Measurements from ENCODE around the gene ZNHIT2. TPM values are rescaled to one million over a fixed set of nuclear protein-coding genes. Genes with fewer than 3 reads are reported as not detected.

The ZNHIT2 gene
- total RNA-seq, 1 experiment from 2014 or later, result 27.4 TPM

DNA sequence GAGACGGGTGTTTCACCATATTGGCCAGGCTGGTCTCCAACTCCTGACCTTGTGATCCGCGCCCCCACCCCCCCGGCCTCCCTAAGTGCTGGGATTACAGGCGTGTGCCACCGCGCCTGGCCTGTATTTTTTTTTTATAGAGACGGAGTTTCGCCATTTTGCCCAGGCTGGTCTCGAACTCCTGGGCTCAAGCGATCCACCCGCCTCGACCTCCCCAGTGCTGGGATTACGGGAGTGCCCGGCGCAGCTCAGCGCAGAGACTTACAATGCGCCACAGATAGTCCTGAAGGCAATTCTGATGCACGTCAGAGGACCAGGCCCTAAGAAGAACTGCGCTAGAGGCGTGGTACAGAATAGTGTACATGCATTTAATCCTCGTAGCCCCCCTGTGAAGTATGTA, 22.1 kb downstream of the ZNHIT2 start:
- Histone ChIP-seq H3K9me3 (ENCODE audit: low read depth, low read length, poor library complexity, severe bottlenecking) (no peaks in the 10 kb centered on the region), H3K27ac (ENCODE audit: low read depth, low read length, poor library complexity, severe bottlenecking) (peak overlapping the region; percentile 82), H3K4me3 (ENCODE audit: low read depth, low read length, poor library complexity, severe bottlenecking) (peak overlapping the region; percentile 89), H3K4me1 (ENCODE audit: insufficient read depth, low read length, poor library complexity, severe bottlenecking) (peaks cover 5% of the 10 kb centered on the region), H3K36me3 (ENCODE audit: insufficient read depth, low read length, poor library complexity, severe bottlenecking) (peaks cover 3% of the 10 kb centered on the region), H3K27me3 (replicated peaks; ENCODE audit: insufficient read depth, low read depth, low read length, poor library complexity) (no peaks in the 10 kb centered on the region)
- POLR2A ChIA-PET (ENCODE audit: low non-redundant PET), result no interaction called here
- no TSS peak for BruUV-seq (replicated peaks)
- TF ChIP-seq EZH2 (IDR thresholded peaks at IDR 0.05; ENCODE audit: borderline replicate concordance, low read depth, low read length, poor library complexity, severe bottlenecking), result no peak
- no peak for TF ChIP-seq CTCF (conservative IDR thresholded peaks at IDR 0.05; ENCODE audit: low read depth, low read length)
- DNase-seq (ENCODE audit: low spot score), result no peak
- CTCF ChIA-PET, result no interaction called here
- intact Hi-C loops (cut with micrococcal nuclease; ENCODE audit: unreplicated experiment), result no loop called here

- no peak overlapping the region for H3K4me3 ChIP-seq (ENCODE audit: low read depth, low read length, poor library complexity, severe bottlenecking)
- CTCF ChIA-PET, result no interaction called here
- no peaks in the 10 kb centered on the region for H3K27me3 ChIP-seq (replicated peaks; ENCODE audit: insufficient read depth, low read depth, low read length, poor library complexity)
- intact Hi-C loops (cut with micrococcal nuclease; ENCODE audit: unreplicated experiment), result no loop called here
- POLR2A ChIA-PET (ENCODE audit: low non-redundant PET), result no interaction called here
- no TSS peak for BruUV-seq (replicated peaks)
- peaks cover 7% of the 10 kb centered on the region for H3K36me3 ChIP-seq (ENCODE audit: insufficient read depth, low read length, poor library complexity, severe bottlenecking)
- H3K27ac ChIP-seq (ENCODE audit: low read depth, low read length, poor library complexity, severe bottlenecking), result no peak overlapping the region
- TF ChIP-seq EZH2 (IDR thresholded peaks at IDR 0.05; ENCODE audit: borderline replicate concordance, low read depth, low read length, poor library complexity, severe bottlenecking), result no peak
- TF ChIP-seq CTCF (conservative IDR thresholded peaks at IDR 0.05; ENCODE audit: low read depth, low read length), result no peak
- no peaks in the 10 kb centered on the region for H3K9me3 ChIP-seq (ENCODE audit: low read depth, low read length, poor library complexity, severe bottlenecking)
- DNase-seq (ENCODE audit: low spot score), result no peak
- H3K4me1 ChIP-seq (ENCODE audit: insufficient read depth, low read length, poor library complexity, severe bottlenecking), result no peaks in the 10 kb centered on the region
Observed at GRCh38 chr11:65090628-65091027, 26.9 kb downstream of the ZNHIT2 start.

DNA sequence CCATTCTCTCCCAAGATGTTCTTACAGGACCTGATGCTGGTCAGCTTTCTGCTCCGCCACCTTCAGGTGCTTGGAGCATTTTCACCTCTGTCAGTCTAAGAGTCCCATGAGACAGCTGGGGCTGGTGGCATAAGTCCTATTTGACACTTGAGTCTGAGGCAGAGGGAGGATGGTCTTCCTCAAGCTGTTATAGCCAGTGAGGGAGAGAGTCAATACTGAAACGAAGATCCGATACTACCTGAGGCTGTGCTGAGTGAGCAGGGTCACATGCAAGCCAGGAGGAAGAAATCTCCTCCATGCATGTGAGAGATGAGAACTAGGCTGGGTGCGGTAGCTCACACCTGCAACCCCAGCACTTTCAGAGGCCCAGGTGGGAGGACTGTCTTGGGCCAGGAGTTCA, 27.9 kb downstream of the ZNHIT2 start:
- CTCF ChIA-PET, result no interaction called here
- BruUV-seq (replicated peaks), result no TSS peak
- H3K27me3 ChIP-seq (replicated peaks; ENCODE audit: insufficient read depth, low read depth, low read length, poor library complexity), result no peaks in the 10 kb centered on the region
- H3K4me1 ChIP-seq (ENCODE audit: insufficient read depth, low read length, poor library complexity, severe bottlenecking), result no peaks in the 10 kb centered on the region
- H3K27ac ChIP-seq (ENCODE audit: low read depth, low read length, poor library complexity, severe bottlenecking), result no peak overlapping the region
- TF ChIP-seq EZH2 (IDR thresholded peaks at IDR 0.05; ENCODE audit: borderline replicate concordance, low read depth, low read length, poor library complexity, severe bottlenecking) (no peak), CTCF (conservative IDR thresholded peaks at IDR 0.05; ENCODE audit: low read depth, low read length) (no peak)
- intact Hi-C loops (cut with micrococcal nuclease; ENCODE audit: unreplicated experiment), result no loop called here
- H3K4me3 ChIP-seq (ENCODE audit: low read depth, low read length, poor library complexity, severe bottlenecking), result no peak overlapping the region
- H3K9me3 ChIP-seq (ENCODE audit: low read depth, low read length, poor library complexity, severe bottlenecking), result no peaks in the 10 kb centered on the region
- H3K36me3 ChIP-seq (ENCODE audit: insufficient read depth, low read length, poor library complexity, severe bottlenecking), result peaks cover 7% of the 10 kb centered on the region
- no peak for DNase-seq (ENCODE audit: low spot score)
- POLR2A ChIA-PET (ENCODE audit: low non-redundant PET), result no interaction called here

Data from A673 (cell line).